GM12801 (cell line): ENCODE data around the gene C4BPB.

Experiments
- TF ChIP-seq, protein P1 (sequence below): IDR thresholded peaks from one replicate; pipeline ENCODE4 v1.5.1; 2011; ENCODE audit warnings: control low read depth; ENCODE audit not compliant: insufficient read length; ENCODE audit errors: extremely low read depth

Gene C4BPB

DNA sequence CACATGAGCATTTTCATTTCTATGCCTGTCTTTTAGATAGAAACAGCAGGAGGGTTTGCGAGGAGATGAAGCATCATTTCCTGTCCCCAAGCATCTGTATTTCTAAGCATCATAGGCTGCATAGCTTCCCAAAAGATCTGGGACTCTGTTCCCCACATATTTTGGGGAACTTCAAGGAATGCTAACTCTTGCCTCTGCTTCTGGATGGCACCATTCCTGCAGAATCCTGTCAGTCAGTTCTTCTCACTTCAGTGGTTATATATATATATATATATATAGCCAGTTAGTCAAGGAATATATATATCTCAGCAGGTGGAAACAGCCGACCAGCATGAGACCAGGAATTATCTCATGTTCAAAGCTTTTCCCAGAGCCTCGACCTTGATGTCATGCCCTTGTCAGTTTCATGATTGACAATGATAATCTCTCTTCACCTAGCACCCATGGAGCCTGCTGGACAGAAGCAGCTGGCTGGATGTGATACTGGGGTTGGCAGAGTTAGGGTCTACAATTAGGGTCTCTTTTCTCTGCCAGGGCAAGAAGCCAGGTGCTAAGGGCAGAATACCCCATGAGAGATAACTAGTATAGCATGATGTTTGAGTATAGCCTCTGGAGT, 33.2 kb upstream of the C4BPB start:
- TF ChIP-seq, protein P1, sequence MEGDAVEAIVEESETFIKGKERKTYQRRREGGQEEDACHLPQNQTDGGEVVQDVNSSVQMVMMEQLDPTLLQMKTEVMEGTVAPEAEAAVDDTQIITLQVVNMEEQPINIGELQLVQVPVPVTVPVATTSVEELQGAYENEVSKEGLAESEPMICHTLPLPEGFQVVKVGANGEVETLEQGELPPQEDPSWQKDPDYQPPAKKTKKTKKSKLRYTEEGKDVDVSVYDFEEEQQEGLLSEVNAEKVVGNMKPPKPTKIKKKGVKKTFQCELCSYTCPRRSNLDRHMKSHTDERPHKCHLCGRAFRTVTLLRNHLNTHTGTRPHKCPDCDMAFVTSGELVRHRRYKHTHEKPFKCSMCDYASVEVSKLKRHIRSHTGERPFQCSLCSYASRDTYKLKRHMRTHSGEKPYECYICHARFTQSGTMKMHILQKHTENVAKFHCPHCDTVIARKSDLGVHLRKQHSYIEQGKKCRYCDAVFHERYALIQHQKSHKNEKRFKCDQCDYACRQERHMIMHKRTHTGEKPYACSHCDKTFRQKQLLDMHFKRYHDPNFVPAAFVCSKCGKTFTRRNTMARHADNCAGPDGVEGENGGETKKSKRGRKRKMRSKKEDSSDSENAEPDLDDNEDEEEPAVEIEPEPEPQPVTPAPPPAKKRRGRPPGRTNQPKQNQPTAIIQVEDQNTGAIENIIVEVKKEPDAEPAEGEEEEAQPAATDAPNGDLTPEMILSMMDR: no peak

DNA sequence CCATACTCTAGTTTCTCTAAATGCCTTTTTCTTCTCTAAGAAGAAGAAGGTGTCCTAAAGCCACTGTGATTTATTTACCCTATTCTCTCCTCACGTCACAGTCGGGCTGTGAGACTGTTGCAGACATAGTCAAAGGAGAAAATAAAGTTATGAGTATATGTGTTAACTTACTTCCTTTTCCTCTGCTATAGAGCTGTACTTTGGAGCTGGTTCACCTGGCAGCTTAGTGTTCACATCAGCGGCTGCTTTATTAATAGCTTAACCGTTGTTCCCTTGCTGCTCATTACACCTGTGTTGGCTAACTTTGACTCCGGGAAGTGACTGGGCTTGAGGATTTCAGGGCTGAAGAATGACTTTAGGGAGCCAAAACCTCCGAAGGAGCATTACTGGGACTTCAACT, 32.0 kb upstream of the C4BPB start:
- TF ChIP-seq, protein P1: no peak

DNA sequence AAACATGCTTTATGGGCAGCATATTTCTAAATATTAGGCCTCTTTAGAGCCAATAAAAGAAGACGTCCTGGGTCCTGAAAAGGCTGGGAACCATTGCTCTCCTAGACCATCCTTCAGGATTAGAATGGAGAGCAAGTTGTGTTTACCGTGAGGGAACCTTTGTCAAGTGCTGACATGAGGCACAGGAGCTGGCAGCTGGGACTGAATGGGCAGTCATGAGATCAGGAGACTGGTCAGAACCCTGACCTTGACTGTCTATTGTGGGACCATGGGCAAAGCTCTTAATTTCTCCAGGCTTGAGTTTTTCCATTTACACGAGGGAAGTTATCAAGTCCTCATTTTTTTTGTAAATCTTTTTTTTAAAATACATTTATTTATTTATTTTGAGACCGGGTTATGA, 30.4 kb upstream of the C4BPB start:
- TF ChIP-seq, protein P1: no peak

DNA sequence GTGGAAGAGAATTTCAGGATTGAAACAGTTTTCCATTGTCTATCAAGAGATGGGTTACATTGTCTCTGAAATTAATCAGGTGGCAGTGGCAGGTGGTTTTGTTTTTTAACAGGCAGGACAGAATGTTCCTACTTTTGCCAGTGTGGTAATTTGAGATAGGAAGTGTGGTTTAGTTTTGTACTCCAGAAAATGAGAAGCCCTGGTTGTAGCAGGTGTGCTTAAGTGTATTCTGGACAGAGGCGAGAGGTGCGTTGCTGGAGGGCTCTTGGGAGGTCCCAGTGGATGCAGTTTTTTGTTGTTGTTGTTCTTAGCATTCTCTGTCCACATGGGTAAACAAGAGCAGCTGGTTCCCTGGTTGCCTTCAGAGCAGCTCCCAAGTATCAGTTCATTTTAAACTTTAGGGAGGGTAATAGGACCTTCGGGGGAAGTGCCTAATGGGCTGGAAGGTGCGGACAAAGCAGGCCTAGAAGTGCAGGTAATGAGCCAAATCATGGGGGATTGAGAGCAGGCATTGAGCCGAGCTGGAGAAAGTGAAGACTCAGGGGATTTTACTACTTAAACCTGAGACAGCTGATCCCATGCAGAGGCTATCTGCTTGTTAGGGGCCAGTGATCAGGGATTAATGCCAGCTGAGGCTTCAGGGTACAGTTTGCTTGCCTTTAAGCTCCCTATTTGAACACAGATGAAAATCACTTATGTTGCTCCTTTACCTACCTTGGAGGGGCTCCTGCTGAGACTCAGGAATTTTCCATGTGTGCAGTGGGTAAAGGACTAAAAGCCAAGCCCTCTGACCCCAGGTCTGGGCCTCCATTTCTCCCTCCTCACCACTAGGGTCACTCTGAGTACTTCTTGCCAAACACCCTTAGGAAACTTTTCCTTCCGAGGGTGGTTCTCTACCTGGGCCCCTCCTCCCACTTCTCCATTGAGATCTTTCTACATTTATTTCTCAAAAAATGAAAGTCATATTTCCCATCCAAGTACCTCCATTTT, 29.5 kb upstream of the C4BPB start:
- TF ChIP-seq, protein P1: no peak

DNA sequence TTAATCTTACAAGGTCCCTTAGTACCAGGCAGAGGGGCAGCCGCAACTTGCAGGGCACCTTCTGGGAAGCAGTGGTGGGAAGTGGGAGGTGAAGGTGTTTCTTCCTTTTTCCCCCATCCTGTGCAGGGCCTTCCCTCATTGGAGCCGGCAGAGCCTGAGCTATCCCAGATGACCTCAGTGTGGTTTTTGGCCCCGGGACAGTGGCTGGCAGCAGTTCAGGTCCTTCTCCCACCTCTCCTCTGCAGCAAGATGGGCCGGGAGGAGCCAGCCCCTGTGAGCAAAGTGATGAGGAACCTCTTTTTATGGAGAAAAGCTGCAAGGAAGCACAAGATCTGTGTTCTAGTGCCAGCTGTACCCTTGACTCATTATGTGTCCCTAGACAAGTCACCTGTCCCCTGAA, 28.8 kb upstream of the C4BPB start:
- TF ChIP-seq, protein P1: no peak

DNA sequence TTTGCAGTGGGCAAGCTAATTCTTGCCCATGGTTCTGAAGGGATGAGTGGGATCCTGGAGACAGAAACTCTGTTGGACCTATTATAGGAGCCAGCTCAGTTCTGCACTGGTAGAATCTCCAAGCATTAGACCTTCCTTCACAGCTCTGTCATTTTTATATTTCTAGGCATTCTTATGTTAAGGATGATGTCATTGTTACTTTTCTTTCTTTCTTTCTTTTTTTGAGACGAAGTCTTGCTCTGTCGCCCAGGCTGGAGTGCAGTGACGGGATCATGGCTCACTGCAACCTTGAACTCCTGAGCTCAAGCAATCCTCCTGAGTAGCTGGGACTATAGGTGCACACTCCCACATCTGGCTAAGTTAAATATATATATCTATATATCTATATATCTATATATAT, 28.1 kb upstream of the C4BPB start:
- TF ChIP-seq, protein P1: no peak

DNA sequence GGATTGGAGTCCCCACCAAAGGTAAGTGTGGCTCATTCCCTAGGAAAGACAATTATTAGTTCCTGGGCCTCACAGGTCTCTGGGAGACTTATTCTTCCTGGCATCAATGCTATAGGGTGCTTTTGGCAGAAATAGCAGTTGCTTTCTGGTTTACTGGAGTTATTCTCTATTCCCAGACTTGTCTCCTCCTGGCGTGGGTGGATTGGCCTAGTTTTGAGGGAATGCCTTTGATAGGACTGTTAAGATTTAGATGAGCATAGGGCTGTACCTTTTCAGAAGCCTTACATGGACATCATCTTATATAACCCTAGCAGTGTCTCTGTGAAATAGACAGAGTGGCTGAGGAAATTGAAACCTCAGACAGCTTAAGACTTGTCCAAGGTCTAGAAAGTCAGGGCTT, 26.6 kb upstream of the C4BPB start:
- TF ChIP-seq, protein P1: no peak
